ENCODE measurements around the gene SMPX.

DNA sequence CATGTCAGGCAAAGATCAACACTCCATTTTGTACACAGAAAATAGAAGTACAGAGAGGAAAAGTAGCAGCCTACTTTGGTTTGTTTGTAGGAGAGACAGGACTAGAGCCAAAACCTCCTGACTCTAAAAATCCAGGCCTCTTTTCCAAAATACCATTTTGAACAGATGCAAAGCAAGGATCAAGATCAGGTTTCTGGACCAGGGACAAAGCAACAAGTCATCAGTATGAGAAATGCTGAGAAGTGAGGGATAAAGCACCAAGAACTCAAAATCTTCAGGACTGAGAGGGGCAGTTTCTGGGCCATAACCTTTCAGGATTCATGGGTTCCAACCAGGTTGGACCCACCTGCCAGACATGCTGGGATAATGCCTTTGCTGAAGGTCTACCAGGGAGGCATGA, 44.9 kb upstream of the SMPX start:
- TF ChIP-seq EZH2 (IDR thresholded peaks at IDR 0.05) (no peak), POLR2AphosphoS5 (IDR thresholded peaks at IDR 0.05; ENCODE audit: borderline replicate concordance, low read depth, low read length) (no peak)
